GM18499 (cell line): ENCODE measurements around the gene THBS1.

Experiments
- ATAC-seq: cut with Tn5 transposase; IDR thresholded peaks from one replicate; pipeline ENCODE4 v1.9.1; 2021; ENCODE audit warnings: moderate number of reproducible peaks; ENCODE audit not compliant: insufficient read depth, unreplicated experiment

Gene THBS1

DNA sequence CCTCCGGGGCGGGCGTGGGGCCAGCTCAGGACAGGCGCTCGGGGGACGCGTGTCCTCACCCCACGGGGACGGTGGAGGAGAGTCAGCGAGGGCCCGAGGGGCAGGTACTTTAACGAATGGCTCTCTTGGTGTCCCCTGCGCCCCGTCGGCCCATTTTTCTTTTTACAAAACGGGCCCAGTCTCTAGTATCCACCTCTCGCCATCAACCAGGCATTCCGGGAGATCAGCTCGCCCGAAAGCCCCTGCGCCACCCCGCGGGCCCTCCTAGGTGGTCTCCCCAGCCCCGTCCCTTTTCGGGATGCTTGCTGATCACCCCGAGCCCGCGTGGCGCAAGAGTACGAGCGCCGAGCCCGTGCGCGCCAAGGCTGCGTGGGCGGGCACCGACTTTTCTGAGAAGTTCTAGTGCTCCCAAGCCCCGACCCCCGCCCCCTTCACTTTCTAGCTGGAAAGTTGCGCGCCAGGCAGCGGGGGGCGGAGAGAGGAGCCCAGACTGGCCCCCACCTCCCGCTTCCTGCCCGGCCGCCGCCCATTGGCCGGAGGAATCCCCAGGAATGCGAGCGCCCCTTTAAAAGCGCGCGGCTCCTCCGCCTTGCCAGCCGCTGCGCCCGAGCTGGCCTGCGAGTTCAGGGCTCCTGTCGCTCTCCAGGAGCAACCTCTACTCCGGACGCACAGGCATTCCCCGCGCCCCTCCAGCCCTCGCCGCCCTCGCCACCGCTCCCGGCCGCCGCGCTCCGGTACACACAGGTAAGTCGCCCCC, at the start of gene THBS1:
Gene THBS1, plus strand, starts transcription at position 595 of the 757 bp plus-strand sequence. CDS start 779 bp downstream, outside the sequence.
- ATAC-seq, result no peak

DNA sequence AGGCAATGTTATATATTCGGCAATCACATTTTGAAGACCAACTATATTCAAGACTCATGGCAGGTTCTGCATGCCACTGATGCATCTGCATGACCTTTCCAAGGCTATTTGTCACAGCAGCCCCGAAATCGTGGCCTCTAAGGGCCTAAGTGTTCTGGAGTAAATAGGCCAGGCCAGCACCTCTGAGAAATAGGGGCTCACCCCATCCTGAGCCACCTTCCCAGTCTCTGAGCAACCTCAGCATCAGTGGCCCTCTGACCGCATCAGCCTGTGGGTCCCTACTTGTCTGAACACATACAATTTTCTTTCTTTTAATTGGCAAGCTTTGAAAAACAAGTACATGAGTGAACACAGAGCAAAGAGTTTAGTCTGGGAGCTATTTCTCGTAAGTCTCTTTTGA, 45.9 kb upstream of the THBS1 start:
- ATAC-seq, result no peak

DNA sequence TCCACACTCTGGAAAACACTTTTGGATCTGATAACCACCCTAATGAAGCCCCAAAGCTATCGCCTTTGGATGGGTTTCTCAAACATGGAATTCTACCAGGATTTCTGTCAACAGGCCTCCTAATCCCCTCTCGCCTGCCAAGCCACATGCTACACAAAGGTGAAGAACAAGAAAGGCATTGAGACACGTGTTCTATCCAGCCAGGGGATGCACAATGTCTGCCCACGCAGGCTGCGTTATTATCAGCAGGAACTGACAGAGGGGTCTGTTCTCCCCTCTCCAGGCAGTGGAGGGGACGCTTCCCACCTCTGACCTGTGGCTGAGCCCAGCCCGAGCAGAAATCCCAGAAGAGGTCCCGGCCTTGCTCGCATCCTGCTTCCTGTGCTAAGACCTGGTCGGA, 45.4 kb upstream of the THBS1 start:
- ATAC-seq, result no peak

DNA sequence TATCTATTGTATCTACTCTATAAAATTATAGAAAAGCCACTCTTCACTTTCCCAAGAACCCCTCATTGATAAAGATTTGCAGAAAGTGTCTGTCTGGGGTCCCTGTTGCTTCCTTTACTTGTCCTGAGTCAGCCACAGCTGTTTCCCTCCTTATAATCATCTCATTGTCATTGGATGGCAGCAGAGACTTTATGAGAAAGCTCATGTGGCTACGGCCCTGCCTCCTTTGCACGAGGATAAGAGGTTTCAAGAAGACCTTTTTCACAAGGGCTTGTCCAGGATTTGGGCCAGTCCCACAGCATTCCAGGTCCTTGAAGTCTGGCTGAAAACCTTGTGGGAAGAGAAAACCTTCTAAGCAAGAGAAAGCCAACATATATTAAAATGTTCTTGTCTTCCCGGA, 41.9 kb upstream of the THBS1 start:
- no peak for ATAC-seq

DNA sequence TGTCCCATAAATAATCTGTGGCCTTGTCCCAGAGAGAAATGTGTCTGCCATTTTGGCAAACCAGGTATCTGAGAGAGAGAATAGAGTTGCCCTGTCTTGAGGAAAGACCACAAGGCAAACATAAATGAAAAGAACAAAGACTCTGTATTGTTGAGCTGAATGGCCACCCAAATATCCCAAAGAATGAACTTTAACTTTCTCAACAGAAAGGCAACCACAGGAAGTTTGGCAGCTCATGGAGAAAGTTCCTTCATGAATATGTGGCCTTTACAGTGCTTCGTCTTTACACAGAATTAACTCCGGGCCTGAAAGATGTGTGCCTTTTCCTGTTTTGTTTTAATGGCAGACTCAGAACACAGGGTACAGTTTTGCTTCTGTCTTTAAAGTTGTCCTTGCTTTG, 41.4 kb upstream of the THBS1 start:
- ATAC-seq, result no peak

DNA sequence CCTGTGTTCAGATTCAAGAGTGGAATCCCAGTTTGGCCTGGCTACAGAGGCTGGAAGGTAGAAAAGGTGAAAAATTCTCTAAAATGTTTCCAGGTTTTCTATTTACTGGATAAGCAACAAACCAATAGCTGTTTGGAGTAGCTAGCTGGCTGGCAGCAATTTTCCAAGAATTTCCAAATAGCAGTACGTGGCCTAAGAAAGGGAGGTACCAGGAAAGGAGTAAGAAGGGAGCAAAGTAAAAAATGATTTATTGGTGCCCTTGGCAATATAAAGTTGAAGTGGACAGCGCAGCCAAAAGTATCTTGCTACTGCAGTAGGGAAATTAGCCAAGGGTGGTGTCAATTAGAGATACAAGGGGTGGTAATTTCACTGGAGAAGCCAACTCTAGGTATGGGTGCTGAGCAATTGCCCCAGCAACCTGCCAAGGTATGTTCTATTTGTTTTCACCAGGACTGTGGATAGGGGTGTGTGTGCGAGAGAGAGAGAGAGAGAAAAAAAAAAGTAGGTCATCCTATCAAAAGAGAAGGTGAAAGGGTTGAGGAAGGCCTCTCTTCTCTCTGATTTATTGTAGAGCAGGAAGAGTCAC, 40.8 kb upstream of the THBS1 start:
- ATAC-seq, result no peak

DNA sequence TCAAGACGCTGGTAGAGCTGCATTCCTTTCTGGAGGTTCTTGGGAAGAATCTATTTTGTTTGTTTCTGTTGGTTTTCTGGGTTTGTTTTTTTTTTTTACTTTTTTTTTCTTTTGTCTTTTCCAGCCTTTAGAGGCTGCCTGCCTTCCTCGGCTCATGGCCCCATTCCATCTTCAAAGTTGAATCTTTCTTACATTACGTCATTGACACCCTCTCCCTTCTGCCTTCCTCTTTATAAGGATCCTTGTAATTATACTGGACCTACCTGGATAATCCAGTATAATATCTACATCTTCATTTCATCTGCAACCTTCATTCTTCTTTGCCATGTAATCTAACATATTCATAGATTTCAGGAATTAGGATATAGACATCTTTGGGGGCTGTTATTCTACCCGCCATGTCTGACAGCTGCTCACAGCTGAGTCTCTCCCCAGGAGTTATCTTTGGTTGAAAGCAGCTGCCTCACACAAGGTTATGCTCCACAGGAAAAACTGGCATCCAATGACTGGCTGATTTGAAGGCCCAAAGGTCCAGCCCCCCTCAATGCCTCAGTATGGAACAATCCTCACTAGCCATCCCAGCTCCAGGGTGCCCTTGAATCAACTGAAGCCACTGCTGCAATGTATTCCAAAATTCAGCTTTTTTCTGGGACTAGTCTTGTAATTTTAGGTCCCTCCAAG, 38.4 kb upstream of the THBS1 start:
- ATAC-seq, result no peak

DNA sequence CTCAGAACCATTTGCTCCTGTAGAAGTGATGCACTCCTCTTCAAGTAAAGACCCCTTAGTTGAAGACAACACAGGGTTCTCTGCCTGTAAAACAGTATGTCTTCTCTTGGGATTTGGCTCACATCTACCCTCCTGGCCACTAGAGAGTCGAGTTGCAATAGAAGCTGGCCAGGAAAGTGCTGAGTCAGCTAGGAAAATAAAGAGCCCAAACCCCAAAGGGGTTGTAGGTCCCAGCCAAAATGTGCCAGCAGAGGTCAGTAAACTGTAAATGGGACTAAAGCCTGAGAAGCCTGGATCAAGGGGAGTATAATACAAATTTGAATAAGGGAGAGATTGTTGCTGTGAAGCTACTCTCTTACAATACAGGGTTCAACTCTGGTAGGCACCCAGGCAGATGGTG, 37.2 kb upstream of the THBS1 start:
- no peak for ATAC-seq

DNA sequence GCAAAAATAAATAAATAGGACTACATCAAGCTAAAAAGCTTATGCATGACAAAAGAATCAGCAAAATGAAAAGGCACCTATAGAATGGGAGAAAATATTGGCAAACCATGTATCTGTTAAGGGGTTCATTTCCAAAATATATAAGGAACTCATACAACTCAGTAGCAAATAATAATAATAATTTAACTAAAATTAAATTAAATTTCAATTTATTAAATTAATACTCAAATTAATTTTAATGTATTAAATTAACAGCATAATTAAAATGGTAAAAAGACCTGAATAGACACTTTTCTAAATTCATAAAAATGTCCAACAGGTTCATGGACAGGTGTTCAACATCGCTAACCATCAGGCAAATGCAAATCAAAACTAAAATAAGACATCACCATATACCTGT, 34.0 kb upstream of the THBS1 start:
- no peak for ATAC-seq

DNA sequence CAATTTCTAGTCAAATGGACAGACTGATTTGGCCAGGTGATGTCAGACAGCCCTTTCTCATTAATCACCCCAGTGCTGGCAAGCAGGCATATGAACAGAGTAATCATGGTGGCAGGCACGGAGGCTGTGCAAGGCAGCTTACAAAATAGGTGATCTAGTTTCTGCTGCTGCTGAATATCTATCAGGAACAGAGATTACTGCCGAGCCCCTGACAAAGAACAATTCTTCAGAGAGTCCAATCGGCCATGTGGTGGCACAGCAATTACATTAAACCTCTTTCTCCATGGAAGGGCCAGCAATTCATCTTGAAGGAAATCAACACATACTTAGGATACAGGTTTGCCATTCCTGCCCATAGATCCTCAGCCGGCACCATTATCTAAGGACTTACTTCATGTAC, 32.3 kb upstream of the THBS1 start:
- ATAC-seq, result no peak

DNA sequence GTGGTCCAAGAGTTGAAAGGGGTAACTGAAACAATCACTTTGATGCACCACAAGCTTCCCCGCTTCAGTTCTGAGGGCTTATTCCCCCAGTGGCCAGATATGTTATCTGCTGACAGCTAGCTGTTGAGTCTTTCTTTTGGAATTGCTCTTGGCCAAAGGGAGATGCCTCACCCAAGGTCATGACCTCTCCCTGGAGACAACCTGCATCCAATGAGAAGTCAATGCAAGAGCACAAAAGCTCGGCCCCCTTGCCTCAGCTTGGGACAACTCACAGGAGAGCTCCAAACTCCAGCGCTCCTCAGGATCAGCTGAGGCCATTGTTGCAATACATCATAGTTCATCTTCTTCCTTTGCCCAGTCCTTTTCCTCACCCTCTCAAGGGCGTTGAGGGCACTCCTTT, 31.0 kb upstream of the THBS1 start:
- no peak for ATAC-seq

DNA sequence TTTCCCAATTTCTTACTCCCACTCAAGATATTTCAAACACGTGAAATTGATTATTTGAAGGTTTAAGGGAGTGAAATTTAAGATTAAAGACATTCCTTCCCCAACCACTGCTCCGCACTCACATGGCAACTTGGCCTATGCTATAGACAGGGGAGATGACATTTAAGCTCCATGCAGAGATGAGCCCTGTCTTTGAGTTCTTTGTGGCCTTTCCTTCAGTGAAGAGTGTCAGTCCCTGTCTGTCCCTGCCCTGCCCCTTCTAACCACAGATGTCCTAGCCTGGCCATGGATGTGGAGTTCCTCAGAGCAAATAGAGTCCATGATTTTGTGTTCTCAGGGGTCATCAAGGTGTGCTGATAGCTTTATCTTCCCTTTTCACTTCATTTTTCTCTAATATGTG, 29.4 kb upstream of the THBS1 start:
- no peak for ATAC-seq

DNA sequence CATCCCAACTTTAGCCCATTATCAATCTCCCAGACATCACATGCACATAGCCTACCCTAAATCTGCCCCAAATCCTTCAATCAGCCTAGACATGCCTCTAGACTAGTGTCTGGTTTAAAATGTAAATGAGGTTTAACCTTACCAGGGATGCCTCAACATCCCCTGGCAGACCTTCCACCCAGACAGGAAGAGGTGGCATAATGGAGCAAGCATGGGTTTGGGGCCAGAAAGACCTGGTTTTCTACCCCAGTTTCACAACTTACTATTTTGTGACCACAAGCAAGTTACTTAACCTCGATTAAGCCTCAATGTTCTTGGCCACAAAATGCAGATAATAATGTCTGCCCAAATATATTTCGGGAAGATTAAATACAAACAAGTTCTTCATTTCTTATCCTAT, 28.3 kb upstream of the THBS1 start:
- no peak for ATAC-seq

DNA sequence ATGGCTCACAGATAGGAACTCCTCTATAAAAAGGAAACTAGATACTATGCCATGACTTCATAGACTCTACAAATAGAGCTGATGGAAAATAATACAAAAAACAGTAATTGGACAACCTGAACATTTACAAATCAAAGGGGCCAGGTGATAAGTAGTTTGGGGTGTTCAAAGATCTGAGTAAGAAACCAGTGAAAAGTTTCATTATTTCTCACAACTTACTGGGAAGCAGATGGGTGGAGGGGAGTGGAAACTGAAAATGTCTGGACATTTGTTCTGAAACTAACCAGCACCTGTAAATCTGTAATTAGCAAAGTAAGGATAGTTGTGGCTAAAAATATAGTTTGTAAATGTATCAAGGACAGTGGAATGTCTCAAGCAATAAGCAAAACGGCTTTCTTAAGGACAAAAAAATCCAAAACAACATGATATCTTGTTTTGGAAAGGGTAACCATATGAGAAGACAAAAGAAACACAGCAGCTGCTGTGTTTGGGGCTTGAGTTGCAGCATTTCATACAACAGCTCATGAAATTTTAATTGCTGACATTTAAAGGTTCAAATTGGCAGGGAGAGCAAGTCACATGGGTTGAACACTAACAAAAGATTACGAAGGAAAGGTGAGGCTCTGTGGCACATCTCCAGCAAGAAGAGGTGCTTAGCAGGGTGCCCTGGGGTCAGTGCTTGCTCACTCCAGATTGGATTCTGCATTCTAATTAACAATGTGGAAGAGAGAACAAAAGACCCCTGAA, 26.8 kb upstream of the THBS1 start:
- ATAC-seq, result no peak

DNA sequence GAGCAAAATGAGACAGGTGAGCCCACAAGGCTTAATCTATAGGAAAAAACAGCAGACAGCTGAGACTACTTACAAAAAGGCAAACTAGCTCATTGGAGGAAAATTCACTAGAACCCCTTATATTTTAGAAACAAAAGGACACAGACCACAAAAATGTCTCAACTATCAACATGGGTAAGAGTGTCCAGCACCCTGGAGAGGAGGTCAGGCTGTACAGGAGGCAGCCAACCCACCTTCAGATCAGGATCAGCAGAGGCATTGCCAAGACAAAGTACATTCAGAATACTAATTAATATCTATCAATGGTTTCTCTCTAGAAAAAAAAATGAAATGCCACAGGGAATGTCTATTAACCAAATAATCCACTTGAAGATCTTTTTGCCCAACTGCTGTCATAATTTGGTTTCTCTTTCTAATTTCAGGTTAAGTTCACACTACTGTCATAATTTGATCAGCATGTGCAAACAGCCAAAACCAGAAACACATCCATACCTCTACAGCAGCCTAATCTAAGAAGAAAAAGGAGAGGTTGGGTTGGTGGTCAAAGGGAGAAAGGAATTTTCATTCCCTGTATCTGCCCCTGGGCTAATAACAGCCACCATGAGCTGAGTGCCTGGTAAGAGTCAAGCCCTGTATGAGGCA, 26.0 kb upstream of the THBS1 start:
- ATAC-seq, result no peak

DNA sequence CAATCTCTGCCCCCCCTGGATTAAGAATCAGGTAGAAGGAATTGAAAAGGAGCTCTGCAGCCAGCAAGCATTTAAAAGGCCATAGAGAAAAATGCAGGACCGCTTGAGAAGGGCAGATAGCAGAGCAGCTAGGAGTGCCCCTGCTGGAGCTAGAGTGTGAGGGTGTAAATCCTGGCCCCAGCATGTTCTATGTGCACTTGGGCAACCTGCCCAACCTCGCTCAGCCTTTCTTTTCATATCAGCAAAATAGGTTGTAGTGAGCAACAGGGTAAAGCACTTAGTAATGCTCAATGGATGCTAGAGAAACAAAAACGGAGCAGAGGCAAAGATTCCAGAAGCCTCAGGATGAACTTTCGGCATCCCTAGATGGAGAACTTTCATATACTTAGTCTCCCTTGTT, 25.0 kb upstream of the THBS1 start:
- no peak for ATAC-seq

DNA sequence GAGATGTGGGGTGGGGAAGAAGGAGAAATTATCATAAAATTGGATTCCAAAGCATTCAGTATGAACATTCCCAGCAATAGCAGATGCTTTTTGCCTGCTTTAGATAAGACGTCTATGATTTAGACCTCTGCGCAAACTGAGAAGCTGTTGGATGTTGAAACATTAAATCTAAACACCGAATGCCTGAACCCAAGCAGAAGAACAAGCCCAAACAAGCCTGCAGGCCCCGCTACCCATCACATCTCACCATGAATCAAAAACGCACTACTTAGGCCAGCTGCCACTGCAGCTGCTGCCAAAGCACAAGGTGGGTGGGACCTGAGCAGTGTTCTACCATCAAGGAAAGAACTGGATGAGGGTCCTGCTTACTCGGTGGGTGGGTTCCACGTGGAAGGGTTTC, 24.4 kb upstream of the THBS1 start:
- no peak for ATAC-seq

DNA sequence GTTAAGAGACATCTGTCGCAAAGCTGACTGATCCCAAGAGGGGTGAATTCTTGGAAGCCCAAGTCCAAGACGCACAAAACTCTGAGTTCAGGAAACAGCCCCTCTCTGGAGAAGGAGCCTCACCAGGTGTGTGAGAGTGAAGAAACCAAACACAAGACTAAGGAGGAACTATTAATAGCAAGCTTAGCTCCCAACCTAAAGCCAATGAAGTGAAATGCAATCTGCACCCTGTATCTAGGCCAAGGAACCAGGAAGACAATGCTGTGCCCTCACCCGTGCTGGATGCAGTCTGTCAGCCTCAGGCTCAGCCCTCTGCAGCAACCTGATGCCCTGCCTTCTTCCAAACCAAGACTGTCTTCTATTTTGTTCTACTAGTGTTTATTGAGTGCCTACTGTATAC, 22.5 kb upstream of the THBS1 start:
- no peak for ATAC-seq

DNA sequence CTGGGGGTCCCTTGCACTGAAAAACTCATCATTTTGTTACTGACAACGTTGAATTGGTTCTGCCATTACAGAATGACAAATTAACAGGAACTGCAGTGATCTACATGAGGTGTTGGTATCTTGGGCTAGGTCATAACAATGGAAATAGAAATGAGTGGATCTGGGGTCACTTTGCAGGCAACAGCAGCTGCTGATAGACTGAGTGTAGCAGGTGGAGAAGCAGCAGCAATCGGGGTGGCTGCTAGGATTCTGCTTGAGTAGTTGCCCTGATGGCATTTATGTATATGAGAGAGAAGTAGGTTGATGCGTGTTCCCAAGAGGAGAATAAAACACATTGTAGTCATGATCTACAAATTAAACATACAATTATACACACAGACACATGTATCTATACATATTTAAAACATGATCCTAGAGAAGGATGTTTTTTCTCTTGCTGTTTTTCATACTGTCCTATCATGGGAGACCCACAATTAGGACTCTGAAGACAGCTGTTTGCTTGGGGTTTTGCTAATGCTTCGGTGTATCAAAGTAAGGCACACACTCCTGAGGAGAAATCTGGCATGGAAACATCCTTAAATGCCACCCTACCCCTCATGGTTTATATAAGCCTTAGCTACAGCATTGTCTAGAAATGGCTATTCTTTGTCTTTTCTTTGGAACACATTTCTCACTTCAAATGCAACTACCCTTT, 15.8 kb upstream of the THBS1 start:
- no peak for ATAC-seq

DNA sequence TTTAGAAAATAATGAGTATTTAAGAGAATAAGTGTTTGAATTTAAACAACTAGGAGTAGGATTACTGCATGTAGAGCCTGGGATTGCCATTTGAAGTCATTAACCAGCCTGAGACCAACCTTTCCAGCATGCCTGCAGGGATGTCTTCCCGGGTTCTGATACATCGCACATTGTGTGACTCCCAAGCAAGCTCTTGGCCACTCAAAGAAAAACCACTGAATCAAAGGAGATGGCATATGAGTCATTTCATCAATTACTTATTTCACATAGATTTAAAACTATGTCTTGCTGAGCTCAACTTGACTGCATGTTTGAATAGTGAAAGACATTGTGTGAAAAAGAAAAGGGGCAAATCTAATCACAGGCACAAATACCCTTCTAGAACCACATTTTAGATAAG, 15.0 kb upstream of the THBS1 start:
- no peak for ATAC-seq
